ENCODE measurements around the gene OTULIN. TPM values are rescaled to one million over a fixed set of nuclear protein-coding genes. Genes with fewer than 3 reads are reported as not detected.

OTULIN gene
- total RNA-seq, 2 experiments from 2014 or later = 62.5 to 63.2 TPM

DNA sequence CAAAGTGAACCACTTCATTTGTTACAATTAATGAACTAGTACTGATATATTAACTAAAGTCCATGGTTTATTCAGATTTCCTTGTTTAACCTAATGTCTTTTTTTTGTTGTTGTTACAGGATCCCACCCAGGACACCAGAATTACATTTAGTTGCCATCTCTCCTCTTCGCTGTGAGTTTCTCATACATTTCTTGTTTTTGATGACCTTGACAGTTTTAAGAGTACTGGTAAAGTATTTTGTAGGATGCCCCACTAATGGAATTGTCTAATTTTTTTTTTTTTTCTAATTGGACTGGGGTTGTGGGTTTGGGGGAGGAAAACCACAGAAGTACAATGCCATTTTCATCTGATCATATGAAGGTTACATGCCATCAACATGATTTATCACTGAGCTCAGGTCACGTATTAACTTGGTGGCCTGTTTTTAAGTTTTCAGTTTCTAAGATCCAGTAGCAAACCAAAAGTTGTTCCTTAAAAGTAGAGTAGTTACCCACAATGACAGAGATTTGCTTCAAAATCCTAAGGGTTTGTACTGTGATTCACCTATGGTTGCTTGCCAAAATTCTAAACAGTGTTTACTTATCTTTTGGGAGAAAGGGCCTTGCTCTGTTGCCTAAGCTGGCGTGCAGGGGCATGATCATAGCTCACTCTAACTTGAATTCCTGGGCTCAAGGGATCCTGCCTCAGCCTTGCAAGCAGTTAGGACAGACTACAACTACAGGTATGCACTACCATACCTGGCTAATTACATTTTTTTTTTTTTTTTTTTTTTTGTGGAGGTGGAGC, 4.5 kb upstream of the OTULIN start:
- ChIA-PET CTCF (interaction anchor here (0.7 kb wide), 1 partner anchor 11 kb away, joined by 5 read pairs; no protein-coding TSS in a partner anchor), POLR2A (no interaction called here)
- Mint-ChIP-seq H3K4me1 (peaks cover 44% of the 10 kb centered on the region), H3K27ac (no peak overlapping the region), H3K9me3 (peaks cover 7% of the 10 kb centered on the region), H3K27me3 (no peaks in the 10 kb centered on the region), H3K36me3 (ENCODE audit: low read depth) (peaks cover 20% of the 10 kb centered on the region), H3K4me3 (no peak overlapping the region)
- no peak for DNase-seq

DNA sequence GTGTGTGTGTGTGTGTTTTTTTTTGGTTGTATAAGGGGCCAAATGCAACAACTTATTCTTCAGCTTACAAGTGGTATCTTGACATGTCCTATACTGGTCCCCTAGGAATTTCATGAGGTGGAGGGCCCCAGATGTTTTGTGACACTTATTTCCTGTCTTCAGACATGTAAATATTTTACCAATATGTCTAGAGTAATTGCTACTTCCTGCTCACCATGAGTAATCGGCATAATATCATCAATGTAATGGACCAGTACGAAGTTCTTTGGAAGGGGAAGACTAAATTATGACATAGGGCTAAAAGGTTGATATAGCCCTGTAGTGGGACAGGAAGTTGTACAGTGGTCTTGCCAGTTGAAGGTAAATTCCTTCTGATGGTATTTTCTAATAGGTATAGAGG, 3.7 kb upstream of the OTULIN start:
- no peak for DNase-seq
- no peaks in the 10 kb centered on the region for H3K27me3 Mint-ChIP-seq
- no peak overlapping the region for H3K4me3 Mint-ChIP-seq
- ChIA-PET POLR2A (no interaction called here), CTCF (interaction anchor here (0.7 to 1.4 kb wide), 3 partner anchors 12 to 250 kb away, joined by 3 to 9 read pairs (median 5); no protein-coding TSS in a partner anchor)
- H3K36me3 Mint-ChIP-seq (ENCODE audit: low read depth) = peaks cover 24% of the 10 kb centered on the region
- H3K9me3 Mint-ChIP-seq = peaks cover 7% of the 10 kb centered on the region
- peaks cover 38% of the 10 kb centered on the region for H3K4me1 Mint-ChIP-seq
- H3K27ac Mint-ChIP-seq = no peak overlapping the region

DNA sequence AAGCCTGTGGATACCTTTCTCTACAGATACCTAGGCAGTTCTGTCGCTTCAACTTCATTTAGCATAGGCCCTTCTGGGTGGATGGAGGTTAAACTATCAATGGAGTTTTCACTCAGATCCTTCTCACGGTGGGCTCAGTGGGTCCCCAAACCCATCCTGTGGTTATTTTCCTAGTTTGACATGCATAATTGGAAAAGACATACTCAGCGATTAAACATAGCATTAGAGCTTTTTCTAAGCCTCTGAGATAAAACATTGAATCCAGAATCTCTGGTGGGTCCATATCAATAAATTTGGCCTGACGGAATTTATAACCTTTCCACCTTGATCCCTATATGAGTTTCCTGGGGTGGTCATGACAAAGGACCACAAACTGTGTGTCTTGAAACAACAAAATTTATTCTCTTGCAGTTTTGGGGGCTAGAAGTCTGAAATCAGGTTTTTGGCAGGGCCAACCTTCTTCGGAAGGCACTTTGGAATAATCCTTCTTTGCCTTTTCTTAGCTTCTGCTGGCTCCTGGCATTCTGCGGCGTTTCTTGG, 1.7 kb upstream of the OTULIN start:
- Mint-ChIP-seq H3K9me3 (peaks cover 7% of the 10 kb centered on the region), H3K4me3 (peak overlapping the region; percentile 91), H3K36me3 (ENCODE audit: low read depth) (peaks cover 34% of the 10 kb centered on the region), H3K27me3 (no peaks in the 10 kb centered on the region), H3K4me1 (peaks cover 55% of the 10 kb centered on the region), H3K27ac (peak overlapping the region; percentile 95)
- no peak for DNase-seq
- ChIA-PET POLR2A (no interaction called here), CTCF (interaction anchor here (1.5 kb wide), 1 partner anchor 10 kb away, joined by 5 read pairs; no protein-coding TSS in a partner anchor)

DNA sequence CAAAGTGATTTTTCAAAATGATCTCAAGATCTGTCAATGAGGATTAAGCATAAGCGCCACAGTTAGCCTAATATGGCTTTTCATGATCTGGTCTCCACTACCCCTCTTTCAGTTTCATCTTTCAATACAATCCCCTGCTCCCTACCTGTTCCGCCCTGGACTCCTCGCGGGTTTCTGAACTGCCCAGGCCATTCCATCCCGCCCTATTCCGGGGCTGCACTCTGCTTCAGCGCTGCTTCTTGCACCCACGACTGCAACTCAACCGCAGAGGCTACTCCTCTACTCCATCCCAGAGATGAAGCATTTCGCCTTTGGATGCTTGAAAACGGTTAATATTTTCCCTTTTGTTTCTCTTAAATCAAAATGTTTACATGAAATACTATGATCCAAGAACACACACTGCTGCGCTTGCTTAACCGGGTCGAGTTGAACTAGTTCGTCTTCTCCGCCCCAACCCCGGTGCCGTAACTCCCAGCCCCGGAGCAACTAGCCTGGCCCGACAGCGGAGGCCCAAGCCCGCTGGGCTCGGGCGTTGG, 716 bp upstream of the OTULIN start:
- ChIA-PET CTCF (interaction anchor here (1.2 to 1.5 kb wide), 2 partner anchors 9 to 15 kb away, joined by 6 read pairs; no protein-coding TSS in a partner anchor), POLR2A (no interaction called here)
- Mint-ChIP-seq H3K4me3 (peak overlapping the region; percentile 91), H3K36me3 (ENCODE audit: low read depth) (peaks cover 41% of the 10 kb centered on the region), H3K4me1 (peaks cover 65% of the 10 kb centered on the region), H3K9me3 (peaks cover 7% of the 10 kb centered on the region), H3K27ac (peak overlapping the region; percentile 95), H3K27me3 (no peaks in the 10 kb centered on the region)
- peak; percentile 34 for DNase-seq

DNA sequence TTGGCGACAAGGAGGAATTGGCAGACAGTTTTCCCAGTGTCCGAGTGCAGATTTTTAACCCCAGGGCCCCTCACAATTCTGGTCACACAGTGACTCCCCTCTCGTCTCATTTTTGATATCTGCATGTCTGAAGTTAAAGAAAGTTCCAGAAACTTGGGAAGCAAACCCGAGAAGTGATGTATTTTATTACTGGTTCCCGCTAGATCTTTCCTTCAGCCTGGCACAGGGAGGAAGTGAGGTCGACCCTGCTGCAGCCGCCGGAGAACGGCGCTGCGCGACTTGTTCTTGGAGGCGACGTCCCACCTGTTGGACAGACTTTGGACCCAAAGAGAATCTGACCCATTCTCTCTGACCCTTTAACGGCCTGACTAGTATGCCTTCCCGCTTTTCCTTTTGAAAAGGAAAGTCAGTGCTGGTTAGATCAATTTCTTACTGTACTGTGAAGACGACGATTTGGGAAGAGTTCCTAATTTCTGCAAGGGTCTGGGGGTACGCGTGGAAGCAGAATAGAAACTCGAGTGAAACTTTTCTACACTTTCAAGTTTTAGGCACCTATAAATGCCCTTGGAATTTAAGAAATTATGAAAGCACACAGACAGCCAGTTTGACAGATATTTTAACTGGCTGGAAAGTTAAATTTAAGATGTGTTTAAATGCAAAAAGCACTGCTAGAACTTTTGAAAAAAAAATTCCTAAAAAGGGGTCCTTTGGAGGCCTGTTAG, 744 bp downstream of the OTULIN start:
- Mint-ChIP-seq H3K4me3 (peak overlapping the region; percentile 89), H3K27ac (peak overlapping the region; percentile 91), H3K36me3 (ENCODE audit: low read depth) (peaks cover 38% of the 10 kb centered on the region), H3K4me1 (peaks cover 63% of the 10 kb centered on the region), H3K9me3 (peaks cover 4% of the 10 kb centered on the region), H3K27me3 (no peaks in the 10 kb centered on the region)
- ChIA-PET POLR2A (no interaction called here), CTCF (interaction anchor here (1.1 to 1.2 kb wide), 2 partner anchors 11 kb away, joined by 5 to 6 read pairs; no protein-coding TSS in a partner anchor)
- peak; percentile 35 for DNase-seq

DNA sequence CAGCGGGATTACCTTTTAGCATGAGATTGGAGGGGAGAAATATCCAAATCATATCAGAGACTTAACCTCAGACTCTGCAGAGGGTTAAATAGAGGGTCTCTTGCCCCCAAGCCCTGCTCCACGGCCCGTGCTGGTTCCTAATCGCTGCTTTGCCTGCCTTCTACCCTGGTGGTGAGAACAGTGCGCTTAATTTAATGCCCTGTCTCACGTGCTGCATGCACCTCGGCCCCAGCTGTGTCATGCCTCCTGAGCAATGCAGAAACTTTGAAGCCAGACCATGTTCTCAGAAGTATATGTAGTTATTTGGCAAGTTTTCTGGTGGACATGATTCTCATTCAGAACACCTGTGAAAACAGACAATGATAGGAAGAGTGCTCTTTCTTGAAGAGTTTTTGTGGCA, 1.4 kb downstream of the OTULIN start:
- POLR2A ChIA-PET = interaction anchor here (0.6 kb wide), 1 partner anchor 10 kb away, joined by 3 read pairs; no protein-coding TSS in a partner anchor
- Mint-ChIP-seq H3K4me1 (peaks cover 63% of the 10 kb centered on the region), H3K36me3 (ENCODE audit: low read depth) (peaks cover 35% of the 10 kb centered on the region)

DNA sequence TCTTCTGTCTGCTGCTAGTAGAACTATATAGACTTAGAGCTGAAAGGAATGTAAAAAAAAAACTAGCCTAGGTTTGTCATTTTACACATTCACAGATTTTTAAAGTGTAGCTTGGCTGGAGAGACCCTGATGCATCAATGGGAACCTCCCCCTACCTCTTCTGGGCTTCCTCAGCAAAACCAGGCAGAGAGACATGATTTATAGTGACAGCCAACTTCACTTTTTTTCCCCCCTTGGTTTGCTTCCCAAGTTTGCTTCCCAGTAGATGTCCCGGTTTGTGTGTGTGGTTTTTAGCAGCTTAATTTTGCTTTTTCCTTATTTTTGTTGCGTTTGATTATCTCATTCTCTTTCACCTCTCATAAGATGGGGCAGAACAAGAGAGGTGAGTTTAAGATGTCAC, 1.8 kb downstream of the OTULIN start:
- H3K36me3 Mint-ChIP-seq (ENCODE audit: low read depth) = peaks cover 37% of the 10 kb centered on the region
- H3K4me3 Mint-ChIP-seq = peak overlapping the region; percentile 89
- ChIA-PET POLR2A (interaction anchor here (0.6 kb wide), 1 partner anchor 10 kb away, joined by 3 read pairs; no protein-coding TSS in a partner anchor), CTCF (interaction anchor here (1.1 to 1.6 kb wide), 3 partner anchors 10 to 318 kb away, joined by 3 to 5 read pairs (median 4); no protein-coding TSS in a partner anchor)
- peak overlapping the region; percentile 74 for H3K27ac Mint-ChIP-seq
- no peaks in the 10 kb centered on the region for H3K27me3 Mint-ChIP-seq
- no peak for DNase-seq
- no peaks in the 10 kb centered on the region for H3K9me3 Mint-ChIP-seq
- peaks cover 64% of the 10 kb centered on the region for H3K4me1 Mint-ChIP-seq

More for the DNA sequence above, 1.4 kb downstream of the OTULIN start:
- Mint-ChIP-seq H3K9me3 (peaks cover under 1% of the 10 kb centered on the region), H3K4me3 (peak overlapping the region; percentile 89), H3K27ac (peak overlapping the region; percentile 74), H3K27me3 (no peaks in the 10 kb centered on the region)
- CTCF ChIA-PET = interaction anchor here (1.1 to 1.4 kb wide), 2 partner anchors 10 to 41 kb away, joined by 4 to 5 read pairs; no protein-coding TSS in a partner anchor
- DNase-seq = peak; percentile 61

DNA sequence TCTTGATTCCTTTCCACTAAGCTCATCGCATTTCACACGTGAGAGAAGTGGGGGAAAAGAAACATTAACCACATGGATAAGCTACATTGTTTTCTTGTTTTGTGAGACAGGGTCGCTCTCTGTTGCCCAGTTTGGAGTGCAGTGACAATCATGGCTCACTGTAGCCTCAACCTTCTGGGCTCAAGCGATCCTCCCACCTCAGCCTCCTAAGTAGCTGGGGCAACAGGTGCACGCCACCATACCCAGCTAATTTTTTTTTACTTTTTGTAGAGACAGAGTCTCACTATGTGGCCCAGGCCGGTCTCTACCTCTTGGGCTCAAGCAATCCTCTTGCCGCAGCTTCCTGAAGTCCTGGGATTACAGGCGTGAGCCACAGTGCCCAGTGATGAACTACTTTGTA, 2.8 kb downstream of the OTULIN start:
- Mint-ChIP-seq H3K27me3 (no peaks in the 10 kb centered on the region), H3K4me1 (peaks cover 71% of the 10 kb centered on the region)
- CTCF ChIA-PET = interaction anchor here (0.6 to 1.8 kb wide), 6 partner anchors 14 to 318 kb away, joined by 3 to 6 read pairs (median 4); no protein-coding TSS in a partner anchor

DNA sequence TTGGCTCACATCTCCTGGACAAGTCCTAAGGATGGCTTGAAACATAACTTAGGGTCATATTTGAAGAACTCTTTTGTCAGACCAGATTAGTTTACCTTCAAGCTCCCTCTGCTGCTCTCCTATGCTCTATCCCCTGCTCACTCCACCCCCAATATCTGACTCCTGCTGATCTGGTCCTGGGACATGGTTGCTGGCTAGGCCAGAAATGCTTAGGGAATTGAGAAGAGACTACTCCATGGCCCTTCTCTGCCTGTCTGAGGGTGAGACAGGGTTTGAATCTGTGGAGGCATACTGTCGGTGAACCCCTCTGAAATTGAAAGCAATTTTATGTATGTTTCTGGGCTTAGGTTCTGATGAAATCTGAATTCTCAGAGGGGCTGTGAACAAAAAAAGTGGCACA, 3.3 kb downstream of the OTULIN start:
- ChIA-PET CTCF (interaction anchor here (1.1 to 1.8 kb wide), 3 partner anchors 13 to 317 kb away, joined by 3 to 6 read pairs (median 5); no protein-coding TSS in a partner anchor), POLR2A (no interaction called here)
- no peaks in the 10 kb centered on the region for H3K9me3 Mint-ChIP-seq
- peaks cover 71% of the 10 kb centered on the region for H3K4me1 Mint-ChIP-seq
- no peaks in the 10 kb centered on the region for H3K27me3 Mint-ChIP-seq
- H3K36me3 Mint-ChIP-seq (ENCODE audit: low read depth) = peaks cover 36% of the 10 kb centered on the region
- DNase-seq = no peak
- H3K4me3 Mint-ChIP-seq = peak overlapping the region; percentile 64
- H3K27ac Mint-ChIP-seq = peak overlapping the region; percentile 51

More for the DNA sequence above, 2.8 kb downstream of the OTULIN start:
- POLR2A ChIA-PET = no interaction called here
- Mint-ChIP-seq H3K27ac (no peak overlapping the region), H3K36me3 (ENCODE audit: low read depth) (peaks cover 36% of the 10 kb centered on the region), H3K4me3 (peak overlapping the region; percentile 89), H3K9me3 (no peaks in the 10 kb centered on the region)
- no peak for DNase-seq

DNA sequence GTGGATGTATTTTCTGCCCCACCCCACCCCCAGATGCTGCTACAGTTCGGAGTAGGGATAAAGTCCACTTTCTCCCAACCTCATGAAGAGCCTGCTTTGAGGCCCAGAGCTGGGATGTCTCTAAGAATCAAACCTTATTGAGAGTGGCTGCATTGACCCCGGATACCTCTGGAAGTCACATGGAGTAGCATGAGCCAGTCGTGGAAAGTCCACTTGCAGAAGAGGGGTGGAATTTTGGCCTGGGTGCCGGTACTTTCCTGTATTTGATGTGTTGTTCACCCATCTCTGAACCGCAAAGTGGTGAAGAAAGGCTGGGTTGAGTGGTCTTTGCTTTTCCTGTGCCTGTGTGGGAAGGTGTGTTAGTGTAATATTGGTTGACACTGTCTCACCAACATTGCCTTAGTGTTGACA, 3.7 kb downstream of the OTULIN start:
- peak overlapping the region; percentile 64 for H3K4me3 Mint-ChIP-seq
- DNase-seq = no peak
- H3K36me3 Mint-ChIP-seq (ENCODE audit: low read depth) = peaks cover 36% of the 10 kb centered on the region
- H3K27me3 Mint-ChIP-seq = no peaks in the 10 kb centered on the region
- CTCF ChIA-PET = interaction anchor here (1.8 kb wide), 1 partner anchor 17 kb away, joined by 6 read pairs; no protein-coding TSS in a partner anchor
- POLR2A ChIA-PET = no interaction called here
- H3K27ac Mint-ChIP-seq = peak overlapping the region; percentile 51
- H3K4me1 Mint-ChIP-seq = peaks cover 71% of the 10 kb centered on the region
- no peaks in the 10 kb centered on the region for H3K9me3 Mint-ChIP-seq

DNA sequence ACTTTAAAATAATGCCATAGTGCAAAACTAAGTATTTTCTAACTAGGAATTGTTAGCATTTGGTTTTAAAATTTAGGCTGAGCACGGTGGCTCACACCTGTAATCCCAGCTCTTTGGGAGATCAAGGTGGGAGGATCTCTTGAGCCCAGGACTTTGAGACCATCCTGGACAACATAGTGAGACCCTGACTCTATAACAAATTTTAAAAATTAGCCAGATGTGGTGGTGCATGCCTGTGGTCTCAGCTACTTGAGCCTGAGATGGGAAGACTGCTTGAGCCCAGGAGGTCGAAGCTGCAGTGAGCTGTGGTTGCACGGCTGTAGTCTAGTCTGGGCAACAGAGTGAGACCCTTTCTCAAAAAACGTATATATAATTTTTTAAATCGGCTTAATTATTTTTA, 4.9 kb downstream of the OTULIN start:
- CTCF ChIA-PET = interaction anchor here (1.1 to 1.3 kb wide), 2 partner anchors 17 to 21 kb away, joined by 3 to 5 read pairs; no protein-coding TSS in a partner anchor
- Mint-ChIP-seq H3K36me3 (ENCODE audit: low read depth) (peaks cover 41% of the 10 kb centered on the region), H3K9me3 (no peaks in the 10 kb centered on the region), H3K27ac (no peak overlapping the region), H3K4me1 (peaks cover 75% of the 10 kb centered on the region), H3K27me3 (no peaks in the 10 kb centered on the region), H3K4me3 (no peak overlapping the region)
- DNase-seq = no peak
- POLR2A ChIA-PET = no interaction called here

DNA sequence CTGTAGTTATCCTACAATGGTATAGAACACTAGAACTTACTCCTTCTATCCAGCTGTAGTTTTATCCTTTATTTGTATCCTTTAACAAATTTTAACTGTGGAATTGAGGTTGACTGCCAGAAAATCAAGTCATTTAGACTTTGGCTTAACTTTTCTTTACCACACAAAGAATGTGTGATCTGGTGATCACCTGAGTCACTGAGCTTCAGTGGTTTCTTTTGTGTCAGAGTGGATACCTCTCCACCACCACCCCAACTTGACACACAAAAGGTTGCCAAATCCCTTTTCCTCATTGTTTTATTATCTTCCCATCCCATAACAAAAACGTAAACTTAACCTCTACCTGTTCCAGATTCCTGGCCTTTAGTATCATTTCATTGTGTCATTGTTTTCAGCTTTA, 5.5 kb downstream of the OTULIN start:
- H3K4me1 Mint-ChIP-seq = peaks cover 79% of the 10 kb centered on the region
- CTCF ChIA-PET = interaction anchor here (1.1 to 2.0 kb wide), 3 partner anchors 15 to 21 kb away, joined by 3 to 5 read pairs (median 4); no protein-coding TSS in a partner anchor
- no peak for DNase-seq

More for the DNA sequence above, 5.5 kb downstream of the OTULIN start:
- Mint-ChIP-seq H3K9me3 (no peaks in the 10 kb centered on the region), H3K27ac (no peak overlapping the region), H3K36me3 (ENCODE audit: low read depth) (peaks cover 45% of the 10 kb centered on the region), H3K27me3 (no peaks in the 10 kb centered on the region), H3K4me3 (no peak overlapping the region)
- POLR2A ChIA-PET = no interaction called here

All from activated CD4-positive, alpha-beta T cell treated with anti-CD3 and anti-CD28 coated beads, Interleukin-2, amount 10 ng/mL, durations not matched to agents 7 days and 5 days (primary cell).